HG03565 (cell line): ENCODE data around the gene OR2A2.

ENCODE experiments used
- ATAC-seq: cut with Tn5 transposase; IDR thresholded peaks from one replicate; pipeline ENCODE4 v1.9.1; 2021; ENCODE audit warnings: mild to moderate bottlenecking, moderate library complexity; ENCODE audit not compliant: unreplicated experiment

Gene OR2A2

DNA sequence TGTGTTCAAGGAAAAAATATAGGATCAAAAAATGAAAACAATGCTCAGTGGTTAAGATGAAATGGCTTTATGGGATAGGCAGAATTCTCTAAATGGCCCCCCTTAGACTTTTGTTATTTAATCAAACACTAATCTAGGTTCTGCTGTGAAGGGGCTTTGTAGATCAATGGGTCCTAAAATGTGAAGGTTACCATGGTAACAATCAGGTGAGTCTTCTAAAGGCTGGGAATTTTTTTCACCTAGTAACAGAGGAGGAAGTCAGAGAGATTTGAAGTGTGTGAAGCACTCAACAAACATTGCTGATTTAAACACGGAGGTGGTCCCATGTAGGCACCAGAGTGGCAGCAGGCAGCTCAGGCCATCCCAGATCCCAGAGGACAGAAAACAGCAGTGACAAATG lies 24.7 kb downstream of the OR2A2 start:
- ATAC-seq, result no peak

- no peak for ATAC-seq
Observed at GRCh38 chr7:144137501-144137900, 28.1 kb downstream of the OR2A2 start.

GRCh38 chr7:144142187-144142586 lies 32.8 kb downstream of the OR2A2 start:
- no peak for ATAC-seq

GRCh38 chr7:144144426-144144825 lies 35.0 kb downstream of the OR2A2 start:
- ATAC-seq, result no peak

DNA sequence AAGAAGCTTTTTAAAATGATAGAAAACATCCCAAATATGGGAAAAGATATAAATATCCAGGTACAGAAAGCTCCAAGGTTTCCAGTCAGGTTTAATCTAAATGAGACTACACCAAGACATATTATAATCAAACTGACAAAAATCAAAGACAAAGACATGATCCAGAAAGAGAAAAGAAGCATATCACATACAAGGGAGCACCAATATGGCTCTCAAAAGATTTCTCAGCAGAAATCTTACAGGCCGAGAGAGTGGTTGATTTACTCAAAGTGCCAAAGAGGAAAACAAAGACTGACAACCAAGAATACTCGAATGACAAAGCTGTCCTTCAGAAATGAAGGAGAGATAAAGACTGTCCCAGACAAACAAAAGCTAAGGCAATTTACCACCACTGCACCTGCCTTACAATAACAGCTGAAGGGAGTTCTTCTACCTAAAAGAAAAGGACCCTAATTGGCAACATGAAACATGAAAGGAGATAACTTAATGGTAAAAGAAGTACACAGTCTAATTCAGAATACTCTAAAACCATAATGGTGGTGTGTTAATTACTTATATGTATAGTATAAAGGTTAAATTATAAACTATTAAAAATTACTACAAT lies 38.9 kb downstream of the OR2A2 start:
- no peak for ATAC-seq

DNA sequence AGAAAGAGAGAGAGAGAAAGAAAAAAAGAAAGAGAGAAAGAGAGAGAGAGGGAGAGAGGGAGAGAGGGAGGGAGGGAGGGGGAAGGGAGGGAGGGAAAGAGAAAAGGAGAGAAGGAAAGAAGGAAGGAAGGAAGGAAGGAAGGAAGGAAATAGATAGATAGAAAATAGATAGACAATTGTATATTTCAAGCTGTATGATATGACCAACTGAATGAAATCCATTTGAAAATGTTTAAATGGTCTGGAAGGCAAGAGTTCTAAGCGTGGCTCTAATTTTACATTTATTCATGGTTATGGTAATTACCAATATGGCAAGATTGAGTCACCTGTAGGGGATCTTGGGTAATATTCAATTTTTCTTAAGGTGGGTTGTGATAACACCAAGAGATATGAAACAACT lies 49.5 kb downstream of the OR2A2 start:
- no peak for ATAC-seq
